ENCODE results near the gene WFS1.

DNA sequence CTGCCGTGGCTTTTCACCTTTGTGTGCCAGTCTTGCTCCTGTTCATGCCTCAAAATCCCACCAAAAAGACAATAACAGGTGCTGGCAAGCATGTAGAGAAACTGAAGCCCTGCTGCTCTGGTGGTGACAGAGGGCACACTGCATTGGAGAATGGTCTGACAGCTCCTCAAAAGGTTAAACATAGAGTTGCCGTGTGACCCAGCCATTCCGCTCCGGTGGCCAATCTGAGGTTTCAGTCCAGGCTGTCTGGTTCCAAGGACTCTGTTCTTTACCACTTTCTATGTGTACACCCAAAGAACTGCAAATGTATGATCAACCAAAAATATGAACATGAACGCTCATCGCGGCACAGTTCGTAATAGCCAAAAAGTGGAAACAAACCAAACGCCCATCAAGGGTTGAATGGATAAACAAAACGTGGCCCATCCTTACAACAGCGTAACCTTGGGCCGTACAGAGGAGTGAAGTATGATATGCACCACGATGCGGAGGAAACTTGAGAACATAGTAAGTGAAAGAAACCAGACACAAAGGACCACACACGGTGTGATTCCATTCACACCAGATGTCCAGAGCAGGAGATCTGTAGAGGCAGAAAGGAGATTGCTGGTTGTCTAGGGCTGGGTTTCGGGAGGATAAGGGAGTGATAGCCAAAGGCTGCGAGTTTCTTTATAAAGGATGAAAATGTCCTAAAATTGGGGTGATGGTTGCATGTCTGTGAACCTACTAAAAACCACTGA lies 33.6 kb upstream of the WFS1 start:
- TF ChIP-seq FOXP1 (CRISPR knock-in tag; IDR thresholded peaks at IDR 0.05) (no peak), PHF20 (IDR thresholded peaks at IDR 0.05; ENCODE audit: partially characterized antibody) (no peak), POLR2AphosphoS5 (IDR thresholded peaks at IDR 0.05; ENCODE audit: control insufficient read depth, insufficient read depth, low read depth, low read length) (no peak), SP2 (IDR thresholded peaks at IDR 0.05; ENCODE audit: extremely low read depth, low read depth, low read length, poor library complexity, severe bottlenecking) (no peak), CBX2 (IDR thresholded peaks at IDR 0.05; ENCODE audit: insufficient read depth, low read length, poor library complexity, severe bottlenecking) (no peak), ZNF274 (IDR thresholded peaks at IDR 0.05; ENCODE audit: borderline replicate concordance, low read depth, low read length) (no peak), ZC3H11A (IDR thresholded peaks at IDR 0.05; ENCODE audit: low read depth, low read length) (no peak), TBL1XR1 (IDR thresholded peaks at IDR 0.05; ENCODE audit: low read length in 2 of 2) (no peak), RBBP5 (IDR thresholded peaks at IDR 0.05; ENCODE audit: borderline replicate concordance, insufficient read depth, low read length, poor library complexity, severe bottlenecking) (no peak)
- TF ChIP-seq, protein P1, sequence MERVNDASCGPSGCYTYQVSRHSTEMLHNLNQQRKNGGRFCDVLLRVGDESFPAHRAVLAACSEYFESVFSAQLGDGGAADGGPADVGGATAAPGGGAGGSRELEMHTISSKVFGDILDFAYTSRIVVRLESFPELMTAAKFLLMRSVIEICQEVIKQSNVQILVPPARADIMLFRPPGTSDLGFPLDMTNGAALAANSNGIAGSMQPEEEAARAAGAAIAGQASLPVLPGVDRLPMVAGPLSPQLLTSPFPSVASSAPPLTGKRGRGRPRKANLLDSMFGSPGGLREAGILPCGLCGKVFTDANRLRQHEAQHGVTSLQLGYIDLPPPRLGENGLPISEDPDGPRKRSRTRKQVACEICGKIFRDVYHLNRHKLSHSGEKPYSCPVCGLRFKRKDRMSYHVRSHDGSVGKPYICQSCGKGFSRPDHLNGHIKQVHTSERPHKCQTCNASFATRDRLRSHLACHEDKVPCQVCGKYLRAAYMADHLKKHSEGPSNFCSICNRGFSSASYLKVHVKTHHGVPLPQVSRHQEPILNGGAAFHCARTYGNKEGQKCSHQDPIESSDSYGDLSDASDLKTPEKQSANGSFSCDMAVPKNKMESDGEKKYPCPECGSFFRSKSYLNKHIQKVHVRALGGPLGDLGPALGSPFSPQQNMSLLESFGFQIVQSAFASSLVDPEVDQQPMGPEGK (CRISPR knock-in tag; IDR thresholded peaks at IDR 0.05; ENCODE audit: borderline replicate concordance): no peak
- TF ChIP-seq, protein P2, sequence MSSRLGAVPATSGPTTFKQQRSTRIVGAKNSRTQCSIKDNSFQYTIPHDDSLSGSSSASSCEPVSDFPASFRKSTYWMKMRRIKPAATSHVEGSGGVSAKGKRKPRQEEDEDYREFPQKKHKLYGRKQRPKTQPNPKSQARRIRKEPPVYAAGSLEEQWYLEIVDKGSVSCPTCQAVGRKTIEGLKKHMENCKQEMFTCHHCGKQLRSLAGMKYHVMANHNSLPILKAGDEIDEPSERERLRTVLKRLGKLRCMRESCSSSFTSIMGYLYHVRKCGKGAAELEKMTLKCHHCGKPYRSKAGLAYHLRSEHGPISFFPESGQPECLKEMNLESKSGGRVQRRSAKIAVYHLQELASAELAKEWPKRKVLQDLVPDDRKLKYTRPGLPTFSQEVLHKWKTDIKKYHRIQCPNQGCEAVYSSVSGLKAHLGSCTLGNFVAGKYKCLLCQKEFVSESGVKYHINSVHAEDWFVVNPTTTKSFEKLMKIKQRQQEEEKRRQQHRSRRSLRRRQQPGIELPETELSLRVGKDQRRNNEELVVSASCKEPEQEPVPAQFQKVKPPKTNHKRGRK (tag; IDR thresholded peaks at IDR 0.05): no peak
- TF ChIP-seq, protein P3, sequence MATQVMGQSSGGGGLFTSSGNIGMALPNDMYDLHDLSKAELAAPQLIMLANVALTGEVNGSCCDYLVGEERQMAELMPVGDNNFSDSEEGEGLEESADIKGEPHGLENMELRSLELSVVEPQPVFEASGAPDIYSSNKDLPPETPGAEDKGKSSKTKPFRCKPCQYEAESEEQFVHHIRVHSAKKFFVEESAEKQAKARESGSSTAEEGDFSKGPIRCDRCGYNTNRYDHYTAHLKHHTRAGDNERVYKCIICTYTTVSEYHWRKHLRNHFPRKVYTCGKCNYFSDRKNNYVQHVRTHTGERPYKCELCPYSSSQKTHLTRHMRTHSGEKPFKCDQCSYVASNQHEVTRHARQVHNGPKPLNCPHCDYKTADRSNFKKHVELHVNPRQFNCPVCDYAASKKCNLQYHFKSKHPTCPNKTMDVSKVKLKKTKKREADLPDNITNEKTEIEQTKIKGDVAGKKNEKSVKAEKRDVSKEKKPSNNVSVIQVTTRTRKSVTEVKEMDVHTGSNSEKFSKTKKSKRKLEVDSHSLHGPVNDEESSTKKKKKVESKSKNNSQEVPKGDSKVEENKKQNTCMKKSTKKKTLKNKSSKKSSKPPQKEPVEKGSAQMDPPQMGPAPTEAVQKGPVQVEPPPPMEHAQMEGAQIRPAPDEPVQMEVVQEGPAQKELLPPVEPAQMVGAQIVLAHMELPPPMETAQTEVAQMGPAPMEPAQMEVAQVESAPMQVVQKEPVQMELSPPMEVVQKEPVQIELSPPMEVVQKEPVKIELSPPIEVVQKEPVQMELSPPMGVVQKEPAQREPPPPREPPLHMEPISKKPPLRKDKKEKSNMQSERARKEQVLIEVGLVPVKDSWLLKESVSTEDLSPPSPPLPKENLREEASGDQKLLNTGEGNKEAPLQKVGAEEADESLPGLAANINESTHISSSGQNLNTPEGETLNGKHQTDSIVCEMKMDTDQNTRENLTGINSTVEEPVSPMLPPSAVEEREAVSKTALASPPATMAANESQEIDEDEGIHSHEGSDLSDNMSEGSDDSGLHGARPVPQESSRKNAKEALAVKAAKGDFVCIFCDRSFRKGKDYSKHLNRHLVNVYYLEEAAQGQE (IDR thresholded peaks at IDR 0.05; ENCODE audit: borderline replicate concordance): no peak
- TF ChIP-seq, protein P3 (CRISPR knock-in tag; IDR thresholded peaks at IDR 0.05; ENCODE audit: low read depth): no peak

Data from K562 (cell line).